ENCODE data around the gene CCDC197. TPM values are rescaled to one million over a fixed set of nuclear protein-coding genes. Genes with fewer than 3 reads are reported as not detected.

CCDC197 gene
- total and polyA plus RNA-seq, 9 of the 15 experiments (the other 6 are each of a cell fraction or from before 2014, with no cell fraction given): not detected

GRCh38 chr14:93982230-93983007 lies 14.7 kb upstream of the CCDC197 start:
- intact Hi-C loops (cut with micrococcal nuclease) (no loop called here), in situ Hi-C loops (cut with MboI) (no loop called here)
- Histone ChIP-seq H3K27ac (ENCODE audit: extremely low read depth, low read depth, low read length) (no peak overlapping the region), H3K9me3 (replicated peaks; ENCODE audit: control insufficient read depth, insufficient read depth, low read depth, low read length) (no peaks in the 10 kb centered on the region), H3K27me3 (ENCODE audit: control insufficient read depth in 2 of 2, insufficient read depth in 2 of 2, low read length in 2 of 2) (peaks cover 0 to 20% of the 10 kb centered on the region in 2 experiments; a peak in 3 of 5 replicates), H3K4me2 (ENCODE audit: insufficient read depth, low read length) (no peak overlapping the region), H4K20me1 (replicated peaks; ENCODE audit: control insufficient read depth, insufficient read depth, low read length) (no peaks in the 10 kb centered on the region), H3K4me3 (no peak overlapping the region), H3K4me1 (replicated peaks in 1 of 2; ENCODE audit: control insufficient read depth in 2 of 2, insufficient read depth in 2 of 2, low read length in 2 of 2) (no peaks in the 10 kb centered on the region), H3K9me1 (ENCODE audit: control insufficient read depth, insufficient read depth, low read length) (peaks cover 2% of the 10 kb centered on the region), H3K36me3 (ENCODE audit: control insufficient read depth, insufficient read depth, low read length) (no peaks in the 10 kb centered on the region), H3K9ac (ENCODE audit: insufficient read depth in 1 of 2, low read depth in 2 of 2, low read length in 2 of 2) (no peak overlapping the region), H2AFZ (ENCODE audit: low read depth, low read length) (no peak overlapping the region), H3K79me2 (ENCODE audit: control insufficient read depth, insufficient read depth, low read length) (no peaks in the 10 kb centered on the region)
- TF ChIP-seq OTX1 (CRISPR knock-in tag; IDR thresholded peaks at IDR 0.05): no peak
- no peak for TF ChIP-seq ZNF445 (CRISPR knock-in tag; IDR thresholded peaks at IDR 0.05; ENCODE audit: low read depth)
- TF ChIP-seq NBN (IDR thresholded peaks at IDR 0.05; ENCODE audit: low read depth): no peak
- TF ChIP-seq ZNF23 (CRISPR knock-in tag; IDR thresholded peaks at IDR 0.05): no peak
- no peak for TF ChIP-seq ZNF197 (CRISPR knock-in tag; IDR thresholded peaks at IDR 0.05; ENCODE audit: low read depth)
- no peak for TF ChIP-seq SFPQ (IDR thresholded peaks at IDR 0.05; ENCODE audit: low read depth, low read length)
- TF ChIP-seq ILF3 (IDR thresholded peaks at IDR 0.05; ENCODE audit: borderline replicate concordance): no peak
- no peak for TF ChIP-seq POLR2H (tag; IDR thresholded peaks at IDR 0.05; ENCODE audit: low read depth)
- no peak for TF ChIP-seq SLC30A9 (CRISPR knock-in tag; IDR thresholded peaks at IDR 0.05)
- no peak for TF ChIP-seq E2F4 (CRISPR knock-in tag; IDR thresholded peaks at IDR 0.05; ENCODE audit: low read depth)
- no peak for TF ChIP-seq MNT (conservative IDR thresholded peaks at IDR 0.05)
- no peak for TF ChIP-seq ARHGAP35 (IDR thresholded peaks at IDR 0.05; ENCODE audit: partially characterized antibody)
- TF ChIP-seq CEBPG (CRISPR knock-in tag; IDR thresholded peaks at IDR 0.05): no peak
- TF ChIP-seq CEBPG (tag; conservative IDR thresholded peaks at IDR 0.05 in 1 of 2, IDR thresholded peaks at IDR 0.05 in 1 of 2): no peak
- TF ChIP-seq MITF (IDR thresholded peaks at IDR 0.05): no peak
- POLR2A ChIA-PET: interaction anchor here (1.2 kb wide), 1 partner anchor 11 kb away, joined by 4 read pairs; no protein-coding TSS in a partner anchor
- no peak for ATAC-seq
- FAIRE-seq: no peak
- CTCF ChIA-PET (ENCODE audit: low intra/inter-chr PET ratio): no interaction called here
- no peak for DNase-seq (ENCODE audit: extremely low read depth in 1 of 4, low spot score in 3 of 4)
- WGBS (ENCODE audit: insufficient coverage, low coverage, missing lambda C conversion rate): 0% methylated on average over 8 of the region's 10 CpGs
- no TSS peak for BruUV-seq (replicated peaks)
